GM23338 (cell line): ENCODE results near the gene PRSS50. TPM values are rescaled to one million over a fixed set of nuclear protein-coding genes. Genes with fewer than 3 reads are reported as not detected.

ENCODE experiments used
- CREB1 ChIP-seq: fragments of 250-450 bp; sonication (Bioruptor Pico); IDR thresholded peaks from 2 replicates; pipeline ENCODE4 v1.5.0; 2020; ENCODE audit warnings: low read depth, mild to moderate bottlenecking, moderate library complexity
- EZH2 ChIP-seq: fragments of 200-600 bp; sonication (generic); IDR thresholded peaks from one replicate; pipeline ENCODE4 v1.8.0; 2017; ENCODE audit warnings: antibody characterized with exemption, mild to moderate bottlenecking, low read depth; ENCODE audit not compliant: unreplicated experiment
- EZH2phosphoT487 ChIP-seq: fragments of 200-600 bp; sonication (generic); IDR thresholded peaks from one replicate; pipeline ENCODE4 v1.8.1; 2018; ENCODE audit warnings: antibody characterized with exemption; ENCODE audit not compliant: unreplicated experiment
- JUNB ChIP-seq: IDR thresholded peaks from one replicate; pipeline ENCODE4 v1.6.1; 2016; ENCODE audit warnings: antibody characterized with exemption; ENCODE audit not compliant: unreplicated experiment
- NANOG ChIP-seq: IDR thresholded peaks from 2 replicates; pipeline ENCODE4 v1.6.1; 2016; ENCODE audit warnings: antibody characterized with exemption, borderline replicate concordance
- ZNF114 ChIP-seq: fragments of 250-450 bp; sonication (Bioruptor Pico); IDR thresholded peaks from 2 replicates; pipeline ENCODE4 v1.5.0; 2020; ENCODE audit warnings: mild to moderate bottlenecking, moderate library complexity
- ZNF462 ChIP-seq: fragments of 250-450 bp; sonication (Bioruptor Pico); IDR thresholded peaks from 2 replicates; pipeline ENCODE4 v1.5.0; 2020; ENCODE audit warnings: mild to moderate bottlenecking, moderate library complexity
- polyA plus RNA-seq: library from polyadenylated mRNA; unstranded; fragments of >200 nt; fragmentation: Nextera tagmentation; extraction: Ambion mirVana; gene quantifications from 2 replicates; pipeline ENCODE4 v1.2.1, GENCODE V29; 2016
- small RNA-seq: library from RNA; depleted of rRNA; stranded (forward); fragments of <200 nt; gene quantifications from one replicate; pipeline ENCODE3, GENCODE V24; 2014; ENCODE audit warnings: low replicate concordance
- total RNA-seq: library from RNA; depleted of rRNA; stranded (reverse); fragments of >200 nt; shearing (Covaris generic); gene quantifications from 2 replicates; pipeline ENCODE4 v1.2.3, GENCODE V29; 2014; rRNA removed

PRSS50 gene
- total and polyA plus RNA-seq, 2 experiments from 2014 or later: 0.60 to 1.5 TPM

GRCh38 chr3:46662771-46663551, 54.7 kb downstream of the PRSS50 start (continued):
- TF ChIP-seq ZNF462 (CRISPR knock-in tag) (no peak), EZH2 (no peak), JUNB (no peak), ZNF114 (no peak), EZH2phosphoT487 (no peak), NANOG (no peak), CREB1 (CRISPR knock-in tag) (no peak)

Small RNA genes within 50 kb of the gene (small RNA-seq; reads per million reads assigned to genes)
- not detected for gene PRSS45

Other genes starting within 250 kb of the PRSS50 start
- 0.97 TPM in 1 of 2 replicates, not detected in the other for gene RTP3, start 219.9 kb downstream of the PRSS50 start, total RNA-seq
- gene RTP3, start 219.9 kb downstream of the PRSS50 start, polyA plus RNA-seq: 0.16 TPM in 1 of 2 replicates, not detected in the other
- gene LRRC2, start 151.6 kb downstream of the PRSS50 start, total RNA-seq: 5.5 and 7.1 TPM in 2 replicates
- 4.0 and 6.5 TPM in 2 replicates for gene LRRC2, start 151.6 kb downstream of the PRSS50 start, polyA plus RNA-seq
- gene FAM240A, start 105.3 kb downstream of the PRSS50 start, total RNA-seq: not detected in 2 replicates
- gene FAM240A, start 105.3 kb downstream of the PRSS50 start, polyA plus RNA-seq: 0.18 TPM in 1 of 2 replicates, not detected in the other
- 8.7 and 11.8 TPM in 2 replicates for gene ALS2CL, start 24.2 kb downstream of the PRSS50 start, total RNA-seq
- 2.6 and 3.4 TPM in 2 replicates for gene ALS2CL, start 24.2 kb downstream of the PRSS50 start, polyA plus RNA-seq
- 0.16 and 1.2 TPM in 2 replicates for gene TMIE, start 16.5 kb downstream of the PRSS50 start, total RNA-seq
- gene TMIE, start 16.5 kb downstream of the PRSS50 start, polyA plus RNA-seq: 0.70 and 0.84 TPM in 2 replicates
- gene MYL3, start 145.6 kb upstream of the PRSS50 start, total RNA-seq: not detected in 2 replicates
- 1.0 TPM in 1 of 2 replicates, not detected in the other for gene MYL3, start 145.6 kb upstream of the PRSS50 start, polyA plus RNA-seq
- 1.3 and 5.7 TPM in 2 replicates for gene PTH1R, start 159.9 kb upstream of the PRSS50 start, total RNA-seq
- gene PTH1R, start 159.9 kb upstream of the PRSS50 start, polyA plus RNA-seq: 1.1 and 1.9 TPM in 2 replicates